G401 (cell line): ENCODE measurements around the gene AMELY. TPM values are rescaled to one million over a fixed set of nuclear protein-coding genes. Genes with fewer than 3 reads are reported as not detected.

Experiments
- total RNA-seq: library from RNA; depleted of rRNA; stranded (reverse); fragments of >200 nt; shearing (Covaris generic); gene quantifications from 2 replicates; pipeline ENCODE4 v1.2.3, GENCODE V29; 2014; rRNA removed

The AMELY gene
- total RNA-seq, 1 experiment from 2014 or later = not detected

Other genes starting within 250 kb of the AMELY start
- gene TBL1Y, start 1.1 kb downstream of the AMELY start, total RNA-seq = not detected in 2 replicates